Mesendoderm (in vitro differentiated cells): Measurements from ENCODE around the gene MUC5B.

Experiments
- DNase-seq: peaks from one replicate; pipeline ENCODE4 v3.0.0; 2013
- H2AK5ac ChIP-seq: 2 replicates; pipeline ENCODE4 v1.6.1; 2013; ENCODE audit warnings: low read length, inconsistent platforms
- H2BK120ac ChIP-seq: 2 replicates; pipeline ENCODE4 v1.6.1; 2013; ENCODE audit warnings: low read depth, mild to moderate bottlenecking, low read length, moderate library complexity, mixed read lengths
- H2BK15ac ChIP-seq: replicated peaks from 2 replicates; pipeline ENCODE4 v1.6.1; 2013; ENCODE audit warnings: low read depth, mild to moderate bottlenecking, moderate library complexity
- H2BK5ac ChIP-seq: 2 replicates; pipeline ENCODE4 v1.6.1; 2013; ENCODE audit warnings: low read length, inconsistent platforms
- H3K18ac ChIP-seq: 2 replicates; pipeline ENCODE4 v1.6.1; 2013; ENCODE audit warnings: mild to moderate bottlenecking, low read length, mixed read lengths
- H3K23ac ChIP-seq: one replicate; pipeline ENCODE4 v1.6.1; 2013; ENCODE audit warnings: low read length
- H3K27ac ChIP-seq: 2 replicates; pipeline ENCODE4 v1.5.1; 2013; ENCODE audit warnings: low read depth, mild to moderate bottlenecking, inconsistent platforms, low read length, moderate library complexity
- H3K27me3 ChIP-seq: 2 replicates; pipeline ENCODE4 v1.6.1; 2013; ENCODE audit warnings: low read length, control low read depth, mild to moderate bottlenecking, inconsistent platforms; ENCODE audit not compliant: insufficient read depth, poor library complexity
- H3K36me3 ChIP-seq: 2 replicates; pipeline ENCODE4 v1.6.1; 2013; ENCODE audit warnings: low read length, inconsistent platforms; ENCODE audit not compliant: control insufficient read depth, insufficient read depth
- H3K4ac ChIP-seq: one replicate; pipeline ENCODE4 v1.6.1; 2013; ENCODE audit warnings: low read depth, mild to moderate bottlenecking, low read length, moderate library complexity
- H3K4me1 ChIP-seq: 2 replicates; pipeline ENCODE4 v1.6.1; 2013; ENCODE audit warnings: low read depth, low read length, inconsistent platforms; ENCODE audit not compliant: control insufficient read depth
- H3K4me2 ChIP-seq: 2 replicates; pipeline ENCODE4 v1.6.1; 2013; ENCODE audit warnings: low read length
- H3K4me3 ChIP-seq: 2 replicates; pipeline ENCODE4 v1.5.1; 2013; ENCODE audit warnings: mild to moderate bottlenecking, low read length
- H3K56ac ChIP-seq: one replicate; pipeline ENCODE4 v1.6.1; 2013; ENCODE audit warnings: low read length
- H3K79me1 ChIP-seq: 2 replicates; pipeline ENCODE4 v1.6.1; 2013; ENCODE audit warnings: low read length, inconsistent platforms
- H3K79me2 ChIP-seq: 2 replicates; pipeline ENCODE4 v1.6.1; 2013; ENCODE audit warnings: mild to moderate bottlenecking, low read length; ENCODE audit not compliant: control insufficient read depth, insufficient read depth
- H3K9ac ChIP-seq: 2 replicates; pipeline ENCODE4 v1.6.1; 2013; ENCODE audit warnings: low read length, inconsistent platforms
- H4K5ac ChIP-seq: one replicate; pipeline ENCODE4 v1.6.1; 2013; ENCODE audit warnings: low read length
- H4K8ac ChIP-seq: one replicate; pipeline ENCODE4 v1.6.1; 2013; ENCODE audit warnings: low read depth, mild to moderate bottlenecking, control low read depth, low read length, moderate library complexity
- WGBS: extraction: QIAGEN DNeasy Blood & Tissue Kit; methylation state at CpG from one replicate; pipeline ENCODE4 v1.1.7; 2013; ENCODE audit warnings: low lambda C conversion rate, missing lambda C conversion rate; ENCODE audit not compliant: insufficient coverage; ENCODE audit errors: extremely low coverage; 5-methylcytosine and 5-hydroxymethylcytosine counted together

Gene MUC5B

GRCh38 chr11:1251236-1251770, 28.4 kb downstream of the MUC5B start:
- Histone ChIP-seq H4K8ac (no peak overlapping the region), H2AK5ac (no peak overlapping the region), H3K4me1 (no peaks in the 10 kb centered on the region), H2BK5ac (no peak overlapping the region), H3K23ac (no peak overlapping the region), H3K27me3 (no peaks in the 10 kb centered on the region), H3K9ac (no peak overlapping the region), H3K27ac (no peak overlapping the region), H3K4me2 (no peak overlapping the region), H4K5ac (no peak overlapping the region), H3K36me3 (no peaks in the 10 kb centered on the region), H3K4me3 (no peak overlapping the region), H3K4ac (no peak overlapping the region), H2BK120ac (no peak overlapping the region), H3K18ac (no peak overlapping the region), H3K56ac (no peak overlapping the region), H3K79me2 (no peaks in the 10 kb centered on the region), H3K79me1 (no peaks in the 10 kb centered on the region), H2BK15ac (no peak overlapping the region)
- no peak for DNase-seq
- no CpG with 5 or more reads among the region's 16 CpGs for WGBS

DNA sequence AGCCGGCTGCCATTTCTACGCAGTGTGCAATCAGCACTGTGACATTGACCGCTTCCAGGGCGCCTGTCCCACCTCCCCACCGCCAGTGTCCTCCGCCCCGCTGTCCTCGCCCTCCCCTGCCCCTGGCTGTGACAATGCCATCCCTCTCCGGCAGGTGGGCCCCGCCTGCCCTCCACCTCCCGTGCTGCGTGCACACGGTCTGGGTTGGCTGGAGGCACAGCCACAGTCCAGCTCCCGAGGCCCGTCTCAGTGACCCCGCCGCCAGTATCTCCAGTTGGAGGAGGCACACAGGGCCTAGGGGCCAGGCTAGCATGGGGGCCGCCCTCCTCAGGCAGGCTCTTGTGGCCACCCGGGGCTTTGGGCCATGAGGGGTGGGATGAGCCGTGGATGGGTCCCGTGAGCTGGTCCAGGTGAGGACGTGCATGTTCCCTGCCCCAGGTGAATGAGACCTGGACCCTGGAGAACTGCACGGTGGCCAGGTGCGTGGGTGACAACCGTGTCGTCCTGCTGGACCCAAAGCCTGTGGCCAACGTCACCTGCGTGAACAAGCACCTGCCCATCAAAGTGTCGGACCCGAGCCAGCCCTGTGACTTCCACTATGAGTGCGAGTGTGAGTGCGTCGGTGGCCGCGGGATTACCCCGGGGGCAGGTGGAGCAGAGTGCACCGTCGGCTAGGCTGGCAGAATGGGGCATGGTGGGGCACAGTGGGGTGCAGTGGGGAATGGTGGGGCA, 29.7 kb downstream of the MUC5B start:
- no peak overlapping the region for H3K23ac ChIP-seq
- H3K79me2 ChIP-seq = no peaks in the 10 kb centered on the region
- H3K4ac ChIP-seq = no peak overlapping the region
- H3K9ac ChIP-seq = no peak overlapping the region
- H3K27ac ChIP-seq = no peak overlapping the region
- H2BK120ac ChIP-seq = no peak overlapping the region
- no peak overlapping the region for H3K56ac ChIP-seq
- no peak overlapping the region for H4K8ac ChIP-seq
- H3K18ac ChIP-seq = no peak overlapping the region
- no peak overlapping the region for H2BK5ac ChIP-seq
- no peaks in the 10 kb centered on the region for H3K27me3 ChIP-seq
- H3K36me3 ChIP-seq = no peaks in the 10 kb centered on the region
- H4K5ac ChIP-seq = no peak overlapping the region
- H2BK15ac ChIP-seq = no peak overlapping the region
- no CpG with 5 or more reads among the region's 38 CpGs for WGBS
- H3K4me3 ChIP-seq = no peak overlapping the region
- no peak overlapping the region for H3K4me2 ChIP-seq
- H3K4me1 ChIP-seq = no peaks in the 10 kb centered on the region
- no peak overlapping the region for H2AK5ac ChIP-seq
- H3K79me1 ChIP-seq = no peaks in the 10 kb centered on the region
- DNase-seq = no peak

GRCh38 chr11:1253103-1253485, 30.2 kb downstream of the MUC5B start:
- Histone ChIP-seq H3K4me3 (no peak overlapping the region), H3K23ac (no peak overlapping the region), H2BK5ac (no peak overlapping the region), H3K4me1 (no peaks in the 10 kb centered on the region), H3K4me2 (no peak overlapping the region), H4K5ac (no peak overlapping the region), H2BK120ac (no peak overlapping the region), H4K8ac (no peak overlapping the region), H3K18ac (no peak overlapping the region), H3K27me3 (no peaks in the 10 kb centered on the region), H3K79me2 (no peaks in the 10 kb centered on the region), H3K36me3 (no peaks in the 10 kb centered on the region), H3K56ac (no peak overlapping the region), H3K79me1 (no peaks in the 10 kb centered on the region), H3K9ac (no peak overlapping the region), H3K27ac (no peak overlapping the region), H2AK5ac (no peak overlapping the region), H3K4ac (no peak overlapping the region), H2BK15ac (no peak overlapping the region)
- whole genome bisulfite sequencing = no CpG with 5 or more reads among the region's 9 CpGs
- no peak for DNase-seq

GRCh38 chr11:1254086-1254648, 31.3 kb downstream of the MUC5B start:
- no peak overlapping the region for H2AK5ac ChIP-seq

DNA sequence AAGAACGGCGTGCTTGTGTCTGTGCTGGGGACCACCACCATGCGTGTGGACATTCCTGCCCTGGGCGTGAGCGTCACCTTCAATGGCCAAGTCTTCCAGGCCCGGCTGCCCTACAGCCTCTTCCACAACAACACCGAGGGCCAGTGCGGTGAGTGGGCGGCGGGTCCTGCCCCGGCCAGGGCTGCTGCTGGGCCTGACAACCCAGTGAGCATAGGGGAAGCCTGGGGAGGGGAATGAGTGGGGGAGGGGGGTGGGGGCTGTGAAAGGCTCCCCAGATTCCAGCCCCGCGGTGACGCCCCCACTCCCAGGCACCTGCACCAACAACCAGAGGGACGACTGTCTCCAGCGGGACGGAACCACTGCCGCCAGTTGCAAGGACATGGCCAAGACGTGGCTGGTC, 31.9 kb downstream of the MUC5B start:
- H3K23ac ChIP-seq = no peak overlapping the region
- no peak overlapping the region for H3K4me3 ChIP-seq
- no peak overlapping the region for H3K4me2 ChIP-seq
- H4K8ac ChIP-seq = no peak overlapping the region
- WGBS = no CpG with 5 or more reads among the region's 19 CpGs
- H3K36me3 ChIP-seq = no peaks in the 10 kb centered on the region
- H4K5ac ChIP-seq = no peak overlapping the region
- H3K79me2 ChIP-seq = no peaks in the 10 kb centered on the region
- DNase-seq = no peak
- H3K27ac ChIP-seq = no peak overlapping the region
- no peaks in the 10 kb centered on the region for H3K4me1 ChIP-seq
- no peak overlapping the region for H2BK15ac ChIP-seq
- no peaks in the 10 kb centered on the region for H3K79me1 ChIP-seq
- H2BK5ac ChIP-seq = no peak overlapping the region
- no peak overlapping the region for H3K9ac ChIP-seq
- no peak overlapping the region for H3K18ac ChIP-seq
- no peak overlapping the region for H3K56ac ChIP-seq
- no peaks in the 10 kb centered on the region for H3K27me3 ChIP-seq
- H3K4ac ChIP-seq = no peak overlapping the region
- no peak overlapping the region for H2AK5ac ChIP-seq
- no peak overlapping the region for H2BK120ac ChIP-seq

More at GRCh38 chr11:1254086-1254648, 31.3 kb downstream of the MUC5B start:
- no peak overlapping the region for H4K8ac ChIP-seq
- no peak overlapping the region for H3K4ac ChIP-seq
- no peaks in the 10 kb centered on the region for H3K79me2 ChIP-seq
- H2BK15ac ChIP-seq = no peak overlapping the region
- no peaks in the 10 kb centered on the region for H3K79me1 ChIP-seq
- no peak overlapping the region for H3K23ac ChIP-seq
- no peak overlapping the region for H3K9ac ChIP-seq
- no peak overlapping the region for H2BK120ac ChIP-seq
- H4K5ac ChIP-seq = no peak overlapping the region
- H3K4me3 ChIP-seq = no peak overlapping the region
- no peak for DNase-seq
- no CpG with 5 or more reads among the region's 22 CpGs for WGBS
- H3K56ac ChIP-seq = no peak overlapping the region
- no peaks in the 10 kb centered on the region for H3K4me1 ChIP-seq
- H3K18ac ChIP-seq = no peak overlapping the region
- no peak overlapping the region for H3K4me2 ChIP-seq
- H3K27me3 ChIP-seq = no peaks in the 10 kb centered on the region
- no peak overlapping the region for H2BK5ac ChIP-seq
- H3K36me3 ChIP-seq = no peaks in the 10 kb centered on the region
- H3K27ac ChIP-seq = no peak overlapping the region
